Mucosa of stomach (tissue), 1 donor: ENCODE results near the gene CILP2.

Experiments used
- H3K27me3 ChIP-seq: one replicate; pipeline ENCODE4 v1.7.0; 2013; ENCODE audit warnings: mild to moderate bottlenecking, low read length; ENCODE audit not compliant: control insufficient read depth, insufficient read depth
- H3K36me3 ChIP-seq: one replicate; pipeline ENCODE4 v1.7.0; 2013; ENCODE audit warnings: low read length; ENCODE audit not compliant: control insufficient read depth, insufficient read depth
- H3K4me1 ChIP-seq: one replicate; pipeline ENCODE4 v1.7.0; 2013; ENCODE audit warnings: mild to moderate bottlenecking, low read length; ENCODE audit not compliant: control insufficient read depth, insufficient read depth
- H3K4me3 ChIP-seq: one replicate; pipeline ENCODE4 v1.7.0; 2013; ENCODE audit warnings: low read length
- H3K9ac ChIP-seq: one replicate; pipeline ENCODE4 v1.7.0; 2013; ENCODE audit warnings: mild to moderate bottlenecking, low read length, moderate library complexity
- H3K9me3 ChIP-seq: one replicate; pipeline ENCODE4 v1.7.0; 2013; ENCODE audit warnings: mild to moderate bottlenecking, low read length, moderate library complexity; ENCODE audit not compliant: control insufficient read depth
- donor health status: Pancreatic carcinoma.

The CILP2 gene

DNA sequence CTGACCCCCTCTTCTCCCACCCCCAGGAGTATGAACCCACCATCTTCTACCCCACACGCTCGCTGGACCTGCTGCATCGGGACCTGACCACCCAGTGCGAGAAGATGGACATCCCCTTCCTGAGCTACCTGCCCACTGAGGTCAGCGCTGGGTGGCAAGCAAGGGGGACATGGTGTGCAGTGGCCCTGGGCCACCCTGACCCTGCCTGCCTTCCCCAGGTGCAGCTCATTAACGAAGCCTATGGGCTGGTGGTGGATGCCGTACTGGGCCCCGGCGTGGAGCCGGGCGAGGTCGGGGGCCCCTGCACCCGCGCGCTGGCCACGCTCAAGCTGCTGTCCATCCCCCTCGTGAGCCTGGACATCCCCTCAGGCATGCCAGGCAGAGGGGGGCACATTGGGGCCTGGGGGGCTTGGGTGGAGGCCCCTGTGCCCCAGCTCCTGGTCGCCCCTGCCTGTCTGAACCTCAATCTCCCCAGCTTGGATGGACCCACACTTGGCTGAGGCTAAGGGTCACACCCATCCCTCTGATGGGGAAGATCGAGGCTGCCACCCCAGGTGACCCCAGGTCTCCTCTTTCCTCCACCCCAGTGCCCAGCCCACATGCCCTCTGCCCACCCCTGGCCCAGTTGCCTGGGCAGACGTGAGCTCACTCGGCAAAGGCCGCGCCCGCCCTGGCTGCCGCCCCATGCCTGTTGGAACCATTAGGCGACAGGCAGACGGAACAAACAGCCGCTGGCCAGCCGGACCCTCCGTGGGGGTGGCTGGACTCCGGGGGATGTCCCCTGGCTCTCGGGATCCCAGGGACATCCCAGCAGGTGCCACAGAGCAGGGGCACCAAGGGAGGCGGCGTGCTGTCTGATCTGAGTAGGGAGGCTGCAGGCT is 2.5 kb upstream of the CILP2 start:
- H3K9me3 ChIP-seq: no peaks in the 10 kb centered on the region
- H3K27me3 ChIP-seq: peaks cover 40% of the 10 kb centered on the region
- no peaks in the 10 kb centered on the region for H3K36me3 ChIP-seq
- H3K4me1 ChIP-seq: peaks cover 20% of the 10 kb centered on the region
- no peak overlapping the region for H3K4me3 ChIP-seq
- no peak overlapping the region for H3K9ac ChIP-seq

DNA sequence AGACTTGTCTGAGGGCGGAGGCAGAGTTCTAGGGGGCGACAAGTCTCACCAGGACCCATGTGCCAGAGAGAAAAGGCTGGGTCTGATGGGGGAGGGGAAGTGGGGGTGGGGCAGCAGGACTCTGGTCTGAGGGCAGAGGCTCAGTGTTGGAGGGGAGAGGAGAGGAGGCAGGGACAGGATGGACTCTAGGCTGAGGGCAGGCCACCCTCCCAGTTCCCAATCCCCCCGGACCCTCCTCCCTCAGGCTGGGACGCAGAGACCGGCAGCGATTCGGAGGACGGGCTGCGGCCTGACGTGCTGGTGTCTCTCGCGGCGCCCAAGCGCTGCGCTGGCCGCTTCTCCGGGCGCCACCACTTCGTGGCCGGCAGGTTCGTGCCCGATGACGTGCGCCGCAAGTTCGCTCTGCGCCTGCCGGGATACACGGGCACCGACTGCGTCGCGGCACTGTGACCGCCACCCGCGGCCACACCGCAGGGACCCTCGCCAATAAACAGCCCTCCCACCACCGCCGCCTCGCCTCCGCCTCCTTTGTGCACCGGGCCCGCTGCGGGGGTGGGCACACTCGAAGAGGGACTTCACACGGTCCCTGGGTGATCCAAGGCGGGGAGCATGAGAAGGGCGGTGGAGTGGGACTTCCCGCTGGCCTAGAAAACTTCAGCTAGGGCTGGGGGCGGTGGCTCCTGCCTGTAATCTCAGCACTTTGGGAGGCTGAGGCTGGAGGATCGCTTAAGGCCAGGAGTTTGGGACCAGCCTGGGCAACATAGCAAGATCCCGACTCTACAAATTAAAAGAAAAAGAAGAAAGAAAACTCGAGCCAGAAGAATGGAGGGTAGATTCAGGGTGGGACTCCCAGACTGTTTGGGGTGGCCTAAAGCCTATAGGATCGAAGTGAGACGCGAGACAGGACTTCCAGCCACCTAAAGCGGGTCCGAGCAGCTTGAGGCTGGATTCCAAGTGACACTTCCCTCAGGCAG is 703 bp upstream of the CILP2 start:
- peaks cover 25% of the 10 kb centered on the region for H3K4me1 ChIP-seq
- peaks cover 52% of the 10 kb centered on the region for H3K27me3 ChIP-seq
- no peak overlapping the region for H3K4me3 ChIP-seq

DNA sequence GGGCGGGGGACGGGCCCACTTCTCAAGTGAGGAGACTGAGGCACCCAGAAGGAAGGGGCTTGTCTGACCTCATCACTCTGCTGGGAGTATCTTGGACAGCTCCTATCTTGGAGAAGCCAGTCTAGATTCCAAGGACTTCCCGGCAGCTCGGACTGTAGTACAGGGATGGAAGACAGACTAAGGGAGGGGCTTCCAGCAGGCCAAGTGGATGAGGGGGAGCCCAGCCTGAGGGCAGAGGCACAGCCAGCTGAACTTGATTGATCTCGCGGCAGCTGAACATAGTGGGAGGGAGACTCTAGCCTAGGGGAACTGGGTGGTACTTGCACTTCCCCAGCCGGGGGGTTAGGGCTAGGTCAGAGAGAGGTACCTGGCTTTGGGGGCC is 711 bp downstream of the CILP2 start:
- Histone ChIP-seq H3K4me1 (peaks cover 23% of the 10 kb centered on the region), H3K27me3 (peaks cover 58% of the 10 kb centered on the region), H3K4me3 (no peak overlapping the region), H3K36me3 (no peaks in the 10 kb centered on the region), H3K9me3 (no peaks in the 10 kb centered on the region), H3K9ac (no peak overlapping the region)

More for the DNA sequence above, 703 bp upstream of the CILP2 start:
- Histone ChIP-seq H3K9me3 (no peaks in the 10 kb centered on the region), H3K36me3 (no peaks in the 10 kb centered on the region), H3K9ac (no peak overlapping the region)

- Histone ChIP-seq H3K4me1 (peaks cover 23% of the 10 kb centered on the region), H3K9ac (no peak overlapping the region), H3K27me3 (peaks cover 60% of the 10 kb centered on the region), H3K4me3 (no peak overlapping the region), H3K9me3 (no peaks in the 10 kb centered on the region), H3K36me3 (no peaks in the 10 kb centered on the region)
Measured at GRCh38 chr19:19539698-19540063, 1.6 kb downstream of the CILP2 start.

DNA sequence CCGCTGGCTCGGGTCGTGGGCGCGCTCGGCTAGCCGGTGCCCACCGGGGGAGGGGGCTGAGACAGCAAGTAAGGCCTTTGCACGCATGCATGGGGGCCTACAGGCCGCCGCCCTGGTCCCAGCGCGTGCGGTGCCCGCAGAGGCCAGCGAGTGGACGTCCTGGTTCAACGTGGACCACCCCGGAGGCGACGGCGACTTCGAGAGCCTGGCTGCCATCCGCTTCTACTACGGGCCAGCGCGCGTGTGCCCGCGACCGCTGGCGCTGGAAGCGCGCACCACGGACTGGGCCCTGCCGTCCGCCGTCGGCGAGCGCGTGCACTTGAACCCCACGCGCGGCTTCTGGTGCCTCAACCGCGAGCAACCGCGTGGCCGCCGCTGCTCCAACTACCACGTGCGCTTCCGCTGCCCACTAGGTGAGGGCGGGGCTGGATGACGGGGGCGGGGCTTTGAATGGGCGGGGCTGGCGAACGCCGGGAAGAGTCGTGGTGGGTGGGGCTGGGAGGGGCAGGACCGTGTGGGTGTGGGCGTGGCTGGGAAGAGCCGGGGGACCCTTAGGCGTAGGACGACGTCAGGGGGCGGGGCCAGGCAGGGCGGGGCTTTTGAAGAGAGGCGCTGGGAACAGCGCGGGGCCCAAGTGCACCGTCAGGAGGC is 2.1 kb downstream of the CILP2 start:
- H3K27me3 ChIP-seq: peaks cover 60% of the 10 kb centered on the region
- no peaks in the 10 kb centered on the region for H3K9me3 ChIP-seq
- H3K9ac ChIP-seq: no peak overlapping the region
- H3K4me1 ChIP-seq: peaks cover 23% of the 10 kb centered on the region
- H3K4me3 ChIP-seq: no peak overlapping the region
- no peaks in the 10 kb centered on the region for H3K36me3 ChIP-seq

DNA sequence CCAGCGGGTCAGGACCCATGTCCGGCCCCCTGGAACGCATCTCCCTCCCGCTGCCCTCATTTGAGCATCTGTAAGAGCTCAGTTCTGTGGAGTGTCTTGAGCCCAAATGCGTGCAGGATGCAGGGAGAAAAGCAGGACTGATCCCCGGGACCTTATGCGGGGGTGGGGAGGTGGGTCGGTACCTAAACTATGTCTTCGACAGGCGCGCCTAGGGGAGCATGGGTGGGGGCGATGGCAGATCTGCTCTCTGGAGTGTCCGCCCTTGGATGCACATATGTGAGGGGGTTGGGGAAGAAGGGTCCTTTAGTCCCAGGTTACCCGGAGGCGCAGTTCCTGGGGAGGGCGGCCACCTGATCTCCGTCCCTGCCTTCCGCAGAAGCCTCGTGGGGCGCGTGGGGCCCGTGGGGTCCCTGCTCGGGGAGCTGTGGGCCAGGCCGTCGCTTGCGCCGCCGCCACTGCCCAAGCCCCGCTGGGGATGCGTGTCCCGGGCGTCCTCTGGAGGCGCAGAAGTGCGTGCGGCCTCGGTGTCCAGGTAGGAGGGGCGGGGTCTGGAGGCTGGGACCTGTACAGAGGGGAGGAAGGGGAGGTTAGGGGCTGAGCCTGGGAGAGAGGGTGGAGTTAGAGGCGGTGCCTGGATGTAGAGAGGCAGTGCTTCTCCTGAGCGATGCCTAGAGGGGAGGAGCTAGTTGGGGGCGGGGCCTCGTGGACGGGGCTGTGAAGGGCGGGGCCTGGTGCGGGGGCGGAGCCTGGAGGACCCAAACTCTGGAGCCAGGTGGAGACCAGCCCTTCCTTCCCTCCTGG is 2.9 kb downstream of the CILP2 start:
- H3K4me1 ChIP-seq: peaks cover 23% of the 10 kb centered on the region
- H3K4me3 ChIP-seq: no peak overlapping the region
- H3K9ac ChIP-seq: no peak overlapping the region
- no peaks in the 10 kb centered on the region for H3K9me3 ChIP-seq
- no peaks in the 10 kb centered on the region for H3K36me3 ChIP-seq
- H3K27me3 ChIP-seq: peaks cover 59% of the 10 kb centered on the region

DNA sequence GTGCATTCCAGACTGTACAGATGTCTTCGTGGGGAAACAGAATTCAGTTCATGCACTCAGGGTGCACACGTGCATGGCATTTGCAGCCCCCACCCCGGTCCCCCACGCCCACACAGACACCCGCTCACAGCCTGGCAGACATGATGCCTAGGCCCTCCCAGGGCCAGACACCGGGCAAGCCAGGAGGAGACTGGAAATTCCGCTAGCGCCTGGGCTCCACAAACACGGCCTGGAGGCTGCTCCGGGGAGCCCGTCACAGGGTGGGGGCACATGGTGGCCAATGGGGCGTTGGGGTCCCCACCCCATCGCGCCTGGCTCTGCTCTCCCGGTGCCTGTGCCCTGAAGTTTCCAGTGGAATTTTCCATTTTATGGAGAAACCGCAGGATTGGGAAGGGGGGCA is 3.6 kb downstream of the CILP2 start:
- peaks cover 63% of the 10 kb centered on the region for H3K27me3 ChIP-seq

DNA sequence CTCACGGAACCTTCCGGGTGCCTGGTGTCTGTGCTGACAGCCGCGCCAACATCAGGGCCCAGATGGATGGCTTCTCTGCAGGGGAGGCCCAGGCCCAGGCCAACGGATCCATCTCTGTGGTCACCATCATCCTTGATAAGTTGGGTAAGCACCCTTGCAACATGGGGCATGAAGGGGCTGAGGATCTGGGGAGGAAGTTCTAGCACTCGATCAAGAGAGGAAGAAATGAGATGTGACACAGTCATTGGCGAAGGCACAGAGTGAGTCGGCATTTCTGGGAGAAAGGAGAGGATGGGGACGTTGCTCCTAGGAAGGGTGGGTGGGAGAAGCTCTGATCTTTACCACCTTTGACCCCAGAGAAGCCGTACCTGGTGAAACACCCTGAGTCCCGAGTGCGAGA is 4.4 kb downstream of the CILP2 start:
- Histone ChIP-seq H3K27me3 (peaks cover 63% of the 10 kb centered on the region), H3K4me3 (no peak overlapping the region), H3K36me3 (no peaks in the 10 kb centered on the region), H3K4me1 (peaks cover 23% of the 10 kb centered on the region), H3K9me3 (no peaks in the 10 kb centered on the region), H3K9ac (no peak overlapping the region)

More for the DNA sequence above, 3.6 kb downstream of the CILP2 start:
- Histone ChIP-seq H3K4me1 (peaks cover 23% of the 10 kb centered on the region), H3K9me3 (no peaks in the 10 kb centered on the region), H3K9ac (no peak overlapping the region), H3K4me3 (no peak overlapping the region), H3K36me3 (no peaks in the 10 kb centered on the region)

DNA sequence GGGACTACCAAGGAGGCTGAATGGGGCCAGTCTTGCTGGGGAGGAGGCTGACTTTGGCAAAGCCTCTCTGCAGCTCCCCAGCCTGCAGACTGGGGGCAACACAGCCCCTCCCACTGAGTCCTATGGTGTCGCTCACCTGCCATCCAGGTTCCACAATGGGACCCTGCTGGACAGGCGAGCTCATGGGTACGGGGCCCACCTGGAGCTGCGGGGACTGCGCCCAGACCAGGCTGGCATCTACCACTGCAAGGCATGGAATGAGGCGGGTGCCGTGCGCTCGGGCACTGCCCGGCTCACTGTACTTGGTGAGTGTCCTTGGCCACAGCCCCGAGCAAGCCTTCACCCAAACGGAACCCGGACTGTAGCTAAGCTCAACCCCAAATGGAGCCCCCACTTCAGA is 5.0 kb downstream of the CILP2 start:
- no peaks in the 10 kb centered on the region for H3K9me3 ChIP-seq
- H3K9ac ChIP-seq: no peak overlapping the region
- peaks cover 61% of the 10 kb centered on the region for H3K27me3 ChIP-seq

DNA sequence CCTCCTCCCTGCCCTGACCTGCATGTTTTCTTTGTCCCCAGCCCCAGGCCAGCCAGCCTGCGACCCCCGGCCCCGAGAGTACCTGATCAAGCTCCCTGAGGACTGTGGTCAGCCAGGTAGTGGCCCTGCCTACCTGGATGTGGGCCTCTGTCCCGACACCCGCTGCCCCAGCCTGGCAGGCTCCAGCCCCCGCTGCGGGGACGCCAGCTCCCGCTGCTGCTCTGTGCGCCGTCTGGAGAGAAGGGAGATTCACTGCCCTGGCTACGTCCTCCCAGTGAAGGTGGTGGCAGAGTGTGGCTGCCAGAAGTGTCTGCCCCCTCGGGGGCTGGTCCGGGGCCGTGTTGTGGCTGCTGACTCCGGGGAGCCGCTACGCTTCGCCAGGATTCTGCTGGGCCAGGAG is 5.6 kb downstream of the CILP2 start:
- H3K9me3 ChIP-seq: no peaks in the 10 kb centered on the region
- H3K9ac ChIP-seq: no peak overlapping the region
- H3K36me3 ChIP-seq: no peaks in the 10 kb centered on the region
- no peak overlapping the region for H3K4me3 ChIP-seq
- peaks cover 61% of the 10 kb centered on the region for H3K27me3 ChIP-seq
- peaks cover 14% of the 10 kb centered on the region for H3K4me1 ChIP-seq

More for the DNA sequence above, 5.0 kb downstream of the CILP2 start:
- peaks cover 19% of the 10 kb centered on the region for H3K4me1 ChIP-seq
- H3K36me3 ChIP-seq: no peaks in the 10 kb centered on the region
- H3K4me3 ChIP-seq: no peak overlapping the region

DNA sequence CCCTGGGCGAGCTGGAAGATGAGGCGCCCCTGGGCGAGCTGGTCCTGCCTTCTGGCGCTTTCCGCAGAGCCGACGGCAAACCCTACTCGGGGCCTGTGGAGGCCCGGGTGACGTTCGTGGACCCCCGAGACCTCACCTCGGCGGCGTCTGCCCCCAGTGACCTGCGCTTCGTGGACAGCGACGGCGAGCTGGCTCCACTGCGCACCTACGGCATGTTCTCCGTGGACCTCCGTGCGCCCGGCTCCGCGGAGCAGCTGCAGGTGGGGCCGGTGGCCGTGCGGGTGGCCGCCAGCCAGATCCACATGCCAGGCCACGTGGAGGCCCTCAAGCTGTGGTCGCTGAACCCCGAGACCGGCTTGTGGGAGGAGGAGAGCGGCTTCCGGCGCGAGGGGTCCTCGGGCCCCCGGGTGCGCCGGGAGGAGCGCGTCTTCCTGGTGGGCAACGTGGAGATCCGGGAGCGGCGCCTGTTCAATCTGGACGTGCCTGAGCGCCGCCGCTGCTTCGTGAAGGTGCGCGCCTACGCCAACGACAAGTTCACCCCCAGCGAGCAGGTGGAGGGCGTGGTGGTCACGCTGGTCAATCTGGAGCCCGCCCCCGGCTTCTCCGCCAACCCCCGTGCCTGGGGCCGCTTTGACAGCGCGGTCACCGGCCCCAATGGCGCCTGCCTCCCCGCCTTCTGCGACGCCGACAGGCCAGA is 6.3 kb downstream of the CILP2 start:
- peaks cover 63% of the 10 kb centered on the region for H3K27me3 ChIP-seq
- H3K9me3 ChIP-seq: no peaks in the 10 kb centered on the region

More for the DNA sequence above, 6.3 kb downstream of the CILP2 start:
- H3K4me3 ChIP-seq: no peak overlapping the region
- H3K9ac ChIP-seq: no peak overlapping the region
- H3K4me1 ChIP-seq: peaks cover 11% of the 10 kb centered on the region
- no peaks in the 10 kb centered on the region for H3K36me3 ChIP-seq
